H1 (cell line): ENCODE results near the gene ZBTB43.

Source experiments
- CBX5 ChIP-seq: fragments of 300-800, 300-1000 bp; sonication (generic); IDR thresholded peaks from 2 replicates; pipeline ENCODE4 v1.7.1; 2016; ENCODE audit warnings: antibody characterized with exemption, low read length, low read depth
- CTCF ChIP-seq, 3 experiments: IDR thresholded peaks; 1 replicate in 2 of 3; 2 replicates in 1 of 3; pipeline versions ENCODE4 v1.5.1 to v1.6.1; 2011; ENCODE audit warnings: low read length in 3 of 3, mild to moderate bottlenecking in 3 of 3, inconsistent platforms in 2 of 3, low read depth in 1 of 3, moderate library complexity in 1 of 3; ENCODE audit not compliant: insufficient read depth in 1 of 3; ENCODE audit errors: control extremely low read depth in 1 of 3
- EZH2 ChIP-seq: fragments of 200-600 bp; sonication (generic); IDR thresholded peaks from 2 replicates; pipeline ENCODE4 v1.7.1; 2012; ENCODE audit warnings: low read depth, mild to moderate bottlenecking, moderate library complexity, low read length, inconsistent platforms; ENCODE audit not compliant: severe bottlenecking
- JUN ChIP-seq: IDR thresholded peaks from 2 replicates; pipeline ENCODE4 v1.6.1; 2011; ENCODE audit warnings: low read depth, mild to moderate bottlenecking, improper control_type of control experiment, low read length
- JUND ChIP-seq: IDR thresholded peaks from 2 replicates; pipeline ENCODE4 v1.6.1; 2011; ENCODE audit warnings: mild to moderate bottlenecking, improper control_type of control experiment, low read length
- POLR2A ChIP-seq, 2 experiments: IDR thresholded peaks; 1 replicate in 1 of 2; 2 replicates in 1 of 2; pipeline ENCODE4 v1.6.1; 2011; ENCODE audit warnings: low read depth in 2 of 2, low read length in 2 of 2, mild to moderate bottlenecking in 2 of 2; ENCODE audit errors: control extremely low read depth in 1 of 2
- POLR2AphosphoS5 ChIP-seq: IDR thresholded peaks from 2 replicates; pipeline ENCODE4 v1.6.1; 2011; ENCODE audit warnings: low read depth, low read length
- RNF2 ChIP-seq: fragments of 200-900, 300-1000 bp; sonication (generic); IDR thresholded peaks from 2 replicates; pipeline ENCODE4 v1.7.1; 2016; ENCODE audit warnings: borderline replicate concordance, low read depth, mild to moderate bottlenecking, antibody characterized with exemption, low read length; ENCODE audit not compliant: poor library complexity, severe bottlenecking; ENCODE audit errors: missing control alignments
- SIN3A ChIP-seq, 2 experiments: IDR thresholded peaks in 1 of 2; conservative IDR thresholded peaks in 1 of 2; 2 replicates each; pipeline ENCODE4 v1.6.1; 2011 to 2012; ENCODE audit warnings: low read length in 2 of 2, improper control_type of control experiment in 1 of 2, low read depth in 1 of 2, mild to moderate bottlenecking in 1 of 2
- SP1 ChIP-seq: IDR thresholded peaks from 2 replicates; pipeline ENCODE4 v1.6.1; 2011; ENCODE audit warnings: low read depth, low read length
- SRF ChIP-seq: IDR thresholded peaks from 2 replicates; pipeline ENCODE4 v1.6.1; 2011; ENCODE audit warnings: mild to moderate bottlenecking, low read depth, low read length, moderate library complexity
- TBP ChIP-seq: IDR thresholded peaks from 2 replicates; pipeline ENCODE4 v1.6.1; 2011; ENCODE audit warnings: low read depth, low read length, improper control_type of control experiment
- TF ChIP-seq, protein P1 (sequence below): IDR thresholded peaks from 2 replicates; pipeline ENCODE4 v1.6.1; 2011; ENCODE audit warnings: low read length, improper control_type of control experiment
- TF ChIP-seq, protein P2 (sequence below): IDR thresholded peaks from 2 replicates; pipeline ENCODE4 v1.6.1; 2012; ENCODE audit warnings: low read length, inconsistent platforms

- TF ChIP-seq, protein P1, sequence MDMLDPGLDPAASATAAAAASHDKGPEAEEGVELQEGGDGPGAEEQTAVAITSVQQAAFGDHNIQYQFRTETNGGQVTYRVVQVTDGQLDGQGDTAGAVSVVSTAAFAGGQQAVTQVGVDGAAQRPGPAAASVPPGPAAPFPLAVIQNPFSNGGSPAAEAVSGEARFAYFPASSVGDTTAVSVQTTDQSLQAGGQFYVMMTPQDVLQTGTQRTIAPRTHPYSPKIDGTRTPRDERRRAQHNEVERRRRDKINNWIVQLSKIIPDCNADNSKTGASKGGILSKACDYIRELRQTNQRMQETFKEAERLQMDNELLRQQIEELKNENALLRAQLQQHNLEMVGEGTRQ, result no peak
- TF ChIP-seq CTCF (IDR thresholded peaks at IDR 0.05; ENCODE audit: control extremely low read depth in 1 of 3, insufficient read depth in 1 of 3, low read depth in 1 of 3, low read length in 3 of 3), result no peak
- TF ChIP-seq JUN, result no peak
- no peak for TF ChIP-seq POLR2A (IDR thresholded peaks at IDR 0.05; ENCODE audit: control extremely low read depth in 1 of 2, low read depth in 2 of 2, low read length in 2 of 2)
- TF ChIP-seq SP1, result no peak
- TF ChIP-seq, protein P2, sequence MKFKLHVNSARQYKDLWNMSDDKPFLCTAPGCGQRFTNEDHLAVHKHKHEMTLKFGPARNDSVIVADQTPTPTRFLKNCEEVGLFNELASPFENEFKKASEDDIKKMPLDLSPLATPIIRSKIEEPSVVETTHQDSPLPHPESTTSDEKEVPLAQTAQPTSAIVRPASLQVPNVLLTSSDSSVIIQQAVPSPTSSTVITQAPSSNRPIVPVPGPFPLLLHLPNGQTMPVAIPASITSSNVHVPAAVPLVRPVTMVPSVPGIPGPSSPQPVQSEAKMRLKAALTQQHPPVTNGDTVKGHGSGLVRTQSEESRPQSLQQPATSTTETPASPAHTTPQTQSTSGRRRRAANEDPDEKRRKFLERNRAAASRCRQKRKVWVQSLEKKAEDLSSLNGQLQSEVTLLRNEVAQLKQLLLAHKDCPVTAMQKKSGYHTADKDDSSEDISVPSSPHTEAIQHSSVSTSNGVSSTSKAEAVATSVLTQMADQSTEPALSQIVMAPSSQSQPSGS, result no peak
- no peak for TF ChIP-seq SRF
- TF ChIP-seq TBP, result no peak
- no peak for TF ChIP-seq JUND
- no peak for TF ChIP-seq CBX5
- TF ChIP-seq POLR2AphosphoS5, result no peak
- TF ChIP-seq SIN3A (conservative IDR thresholded peaks at IDR 0.05 in 1 of 2, IDR thresholded peaks at IDR 0.05 in 1 of 2; ENCODE audit: low read depth in 1 of 2, low read length in 2 of 2), result no peak
- TF ChIP-seq RNF2, result no peak
- no peak for TF ChIP-seq EZH2
These were observed 16.0 kb upstream of the ZBTB43 start for GRCh38 chr9:126788634-126789349.
